BJ (cell line): ENCODE data around the gene COG6. TPM values are rescaled to one million over a fixed set of nuclear protein-coding genes. Genes with fewer than 3 reads are reported as not detected.

ENCODE experiments used
- CTCF ChIA-PET: fragments of 350-600 bp; formaldehyde crosslinking; extraction: SDS; loops from one replicate; lab custom pipeline; 2021; ENCODE audit warnings: antibody characterized with exemption, inconsistent platforms; lab: Yijun Ruan, JAX
- POLR2A ChIA-PET: fragments of 300-600 bp; sonication (Branson Sonifier 250); formaldehyde crosslinking; extraction: SDS; loops from one replicate; lab custom pipeline; 2021; ENCODE audit warnings: antibody characterized with exemption; lab: Charles Lee
- DNase-seq: peaks from one replicate; pipeline ENCODE4 v3.0.0-alpha.2; 2011; ENCODE audit warnings: low read depth
- H3K27me3 ChIP-seq: 2 replicates; pipeline ENCODE4 v1.6.0; 2011; ENCODE audit warnings: low read length; ENCODE audit not compliant: control insufficient read depth, insufficient read depth
- H3K36me3 ChIP-seq: 2 replicates; pipeline ENCODE4 v1.5.1; 2011; ENCODE audit warnings: low read length; ENCODE audit not compliant: control insufficient read depth, insufficient read depth
- H3K4me3 ChIP-seq: 2 replicates; pipeline ENCODE4 v1.5.1; 2011; ENCODE audit warnings: low read depth, mild to moderate bottlenecking, control low read depth, low read length
- polyA plus RNA-seq: library from polyadenylated mRNA; depleted of rRNA; stranded (reverse); fragments of >200 nt; gene quantifications from 2 replicates; pipeline ENCODE4 v1.2.3, GENCODE V29; 2011
- TF ChIP-seq, protein P1 (sequence below): IDR thresholded peaks from 2 replicates; pipeline ENCODE4 v1.5.1; 2011; ENCODE audit warnings: low read depth, mild to moderate bottlenecking, control low read depth, inconsistent platforms, low read length, moderate library complexity; ENCODE audit not compliant: insufficient read depth

The COG6 gene
- polyA plus RNA-seq, 1 experiment, result 14.4 TPM

DNA sequence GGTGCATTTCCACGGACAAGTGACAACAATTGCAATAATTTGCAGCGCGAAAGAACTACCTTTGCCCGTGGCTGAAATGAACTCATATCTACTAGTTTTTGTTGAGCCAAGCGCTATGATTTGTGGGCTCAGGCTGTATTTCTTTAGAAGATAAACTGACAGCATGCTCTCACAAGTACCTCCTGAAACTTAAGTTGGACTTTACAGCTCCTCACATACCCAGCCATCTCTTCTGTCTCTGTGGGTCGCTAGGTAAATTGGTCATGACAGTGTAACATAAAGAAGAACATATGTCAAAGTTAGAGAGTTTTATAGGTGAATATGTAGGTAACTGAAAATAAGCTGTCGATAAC lies 839 bp downstream of the COG6 start:
- ChIA-PET POLR2A (no interaction called here), CTCF (interaction anchor here (1.3 kb wide), 1 partner anchor 19 kb away, joined by 3 read pairs; no protein-coding TSS in a partner anchor)
- no peaks in the 10 kb centered on the region for H3K27me3 ChIP-seq
- no peak for DNase-seq
- H3K36me3 ChIP-seq, result no peaks in the 10 kb centered on the region
- TF ChIP-seq, protein P1, sequence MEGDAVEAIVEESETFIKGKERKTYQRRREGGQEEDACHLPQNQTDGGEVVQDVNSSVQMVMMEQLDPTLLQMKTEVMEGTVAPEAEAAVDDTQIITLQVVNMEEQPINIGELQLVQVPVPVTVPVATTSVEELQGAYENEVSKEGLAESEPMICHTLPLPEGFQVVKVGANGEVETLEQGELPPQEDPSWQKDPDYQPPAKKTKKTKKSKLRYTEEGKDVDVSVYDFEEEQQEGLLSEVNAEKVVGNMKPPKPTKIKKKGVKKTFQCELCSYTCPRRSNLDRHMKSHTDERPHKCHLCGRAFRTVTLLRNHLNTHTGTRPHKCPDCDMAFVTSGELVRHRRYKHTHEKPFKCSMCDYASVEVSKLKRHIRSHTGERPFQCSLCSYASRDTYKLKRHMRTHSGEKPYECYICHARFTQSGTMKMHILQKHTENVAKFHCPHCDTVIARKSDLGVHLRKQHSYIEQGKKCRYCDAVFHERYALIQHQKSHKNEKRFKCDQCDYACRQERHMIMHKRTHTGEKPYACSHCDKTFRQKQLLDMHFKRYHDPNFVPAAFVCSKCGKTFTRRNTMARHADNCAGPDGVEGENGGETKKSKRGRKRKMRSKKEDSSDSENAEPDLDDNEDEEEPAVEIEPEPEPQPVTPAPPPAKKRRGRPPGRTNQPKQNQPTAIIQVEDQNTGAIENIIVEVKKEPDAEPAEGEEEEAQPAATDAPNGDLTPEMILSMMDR, result no peak
- H3K4me3 ChIP-seq, result peak overlapping the region; percentile 96

GRCh38 chr13:39663508-39663907 lies 8.0 kb downstream of the COG6 start:
- ChIA-PET POLR2A (no interaction called here), CTCF (no interaction called here)
- no peak overlapping the region for H3K4me3 ChIP-seq
- TF ChIP-seq, protein P1, result no peak
- DNase-seq, result no peak
- H3K27me3 ChIP-seq, result no peaks in the 10 kb centered on the region
- 0 out of 2 replicates have a peak, but pooled peaks cover 1% of the 10 kb centered on the region for H3K36me3 ChIP-seq

DNA sequence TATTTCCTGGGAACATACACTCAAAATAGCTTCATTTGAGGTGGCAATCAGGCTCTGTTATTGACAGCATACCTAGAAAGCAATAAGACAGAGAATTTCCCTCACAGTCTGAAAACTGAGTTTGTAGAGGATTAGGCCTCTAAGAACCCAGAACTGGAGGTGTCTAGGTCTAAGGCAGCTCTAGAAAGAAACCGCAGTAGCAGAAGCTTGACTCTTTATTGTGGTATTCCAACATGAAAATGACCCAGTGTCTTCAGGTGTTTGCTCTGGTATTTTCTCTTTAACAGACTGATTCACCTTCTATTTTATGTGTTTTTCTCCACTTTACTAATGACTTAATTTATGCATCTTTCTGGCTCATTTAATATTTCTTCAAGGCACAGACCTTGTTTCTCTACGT lies 8.5 kb downstream of the COG6 start:
- CTCF ChIA-PET, result no interaction called here
- TF ChIP-seq, protein P1, result no peak
- H3K36me3 ChIP-seq, result 0 out of 2 replicates have a peak, but pooled peaks cover 1% of the 10 kb centered on the region
- POLR2A ChIA-PET, result no interaction called here
- no peaks in the 10 kb centered on the region for H3K27me3 ChIP-seq
- no peak overlapping the region for H3K4me3 ChIP-seq
- no peak for DNase-seq

DNA sequence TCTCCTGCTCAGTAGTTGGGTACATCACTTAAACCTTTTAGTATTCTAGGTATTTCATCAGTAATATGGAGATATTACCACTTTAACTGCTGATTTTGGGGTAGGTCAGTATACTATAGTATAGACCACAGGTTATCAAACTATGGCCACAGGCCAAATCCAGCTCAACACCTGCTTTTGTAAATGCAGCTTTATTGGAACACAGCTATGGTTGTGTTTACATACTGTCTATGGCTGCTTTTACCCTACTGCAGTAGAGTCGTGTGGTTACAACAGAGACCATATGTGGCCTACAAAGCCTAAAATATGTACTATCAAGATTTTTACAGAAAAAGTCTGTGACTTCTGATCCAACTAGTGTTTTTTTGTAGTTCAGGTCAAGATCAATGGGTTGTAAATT lies 10.3 kb downstream of the COG6 start:
- Histone ChIP-seq H3K36me3 (0 out of 2 replicates have a peak, but pooled peaks cover 1% of the 10 kb centered on the region), H3K4me3 (no peak overlapping the region), H3K27me3 (no peaks in the 10 kb centered on the region)
- ChIA-PET POLR2A (no interaction called here), CTCF (no interaction called here)
- DNase-seq, result no peak
- TF ChIP-seq, protein P1, result no peak

- H3K36me3 ChIP-seq, result 0 out of 2 replicates have a peak, but pooled peaks cover 1% of the 10 kb centered on the region
- H3K27me3 ChIP-seq, result no peaks in the 10 kb centered on the region
- ChIA-PET POLR2A (no interaction called here), CTCF (no interaction called here)
- no peak for DNase-seq
- TF ChIP-seq, protein P1, result no peak
- no peak overlapping the region for H3K4me3 ChIP-seq
These were observed 15.0 kb downstream of the COG6 start for GRCh38 chr13:39670445-39670844.
